GM12872 (cell line): ENCODE measurements around the gene FSCN2.

Source experiments
- CTCF ChIP-seq: IDR thresholded peaks from 3 replicates; pipeline ENCODE4 v1.5.1; 2011; ENCODE audit warnings: low read depth, mild to moderate bottlenecking, low read length, moderate library complexity; ENCODE audit not compliant: insufficient read depth

Gene FSCN2

DNA sequence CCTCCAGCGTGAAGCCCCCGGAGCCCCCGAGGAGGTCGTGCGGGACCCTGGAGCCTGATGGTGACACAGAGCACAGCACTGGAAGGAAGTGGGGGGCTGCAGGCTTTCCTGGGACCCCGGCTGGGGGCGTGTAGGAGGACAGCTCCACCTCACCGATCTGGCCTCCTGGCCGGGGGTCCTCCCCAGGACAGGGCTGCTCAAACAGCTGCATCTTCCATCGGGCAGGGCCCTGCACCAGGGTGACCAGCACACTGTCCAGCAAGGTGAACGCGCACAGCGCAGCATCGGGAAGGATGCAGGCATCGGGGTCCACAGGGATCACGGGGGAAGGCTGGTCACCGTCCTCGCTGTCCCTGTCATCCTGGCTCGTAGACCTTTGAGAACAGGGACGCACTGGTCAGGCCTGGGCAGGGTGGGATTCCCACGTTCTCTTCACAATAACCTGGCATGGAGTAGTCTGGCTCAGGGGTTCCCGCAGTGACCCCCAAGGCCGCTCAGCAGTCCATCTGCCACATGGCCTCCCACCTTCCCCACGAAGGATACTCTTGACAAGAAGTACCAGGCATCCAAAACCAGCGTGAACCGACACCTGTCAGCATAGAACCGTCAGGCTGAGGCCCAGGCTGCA is 22.8 kb downstream of the FSCN2 start:
- no peak for TF ChIP-seq CTCF

GRCh38 chr17:81551458-81552243 is 23.5 kb downstream of the FSCN2 start:
- TF ChIP-seq CTCF = no peak

GRCh38 chr17:81552244-81553017 is 24.3 kb downstream of the FSCN2 start, which contains the start of gene FAAP100:
Gene FAAP100 (minus strand): TSS chr17:81552353. CDS start chr17:81552330, 23 bp downstream.
- no peak for TF ChIP-seq CTCF

GRCh38 chr17:81553018-81553615 is 24.9 kb downstream of the FSCN2 start:
- peak; percentile 30; the same call in 2 of the 3 replicates for TF ChIP-seq CTCF

GRCh38 chr17:81553616-81554181 is 25.5 kb downstream of the FSCN2 start:
- TF ChIP-seq CTCF = no peak

GRCh38 chr17:81556175-81556691 is 28.1 kb downstream of the FSCN2 start:
- TF ChIP-seq CTCF = no peak
